ENCODE data around the gene DES. TPM values are rescaled to one million over a fixed set of nuclear protein-coding genes. Genes with fewer than 3 reads are reported as not detected.
A peak's percentile ranks its signal among the peaks of the same experiment; 100 is the strongest.

The DES gene
- total RNA-seq, 6 donors from 2014 or later: 39.7 to 299 (median 70.8) TPM

DNA sequence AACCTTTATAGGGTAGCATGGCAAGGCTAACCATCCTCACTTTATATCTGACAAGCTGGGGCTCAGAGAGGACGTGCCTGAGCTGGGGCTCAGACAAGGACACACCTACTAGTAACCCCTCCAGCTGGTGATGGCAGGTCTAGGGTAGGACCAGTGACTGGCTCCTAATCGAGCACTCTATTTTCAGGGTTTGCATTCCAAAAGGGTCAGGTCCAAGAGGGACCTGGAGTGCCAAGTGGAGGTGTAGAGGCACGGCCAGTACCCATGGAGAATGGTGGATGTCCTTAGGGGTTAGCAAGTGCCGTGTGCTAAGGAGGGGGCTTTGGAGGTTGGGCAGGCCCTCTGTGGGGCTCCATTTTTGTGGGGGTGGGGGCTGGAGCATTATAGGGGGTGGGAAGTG lies 1.2 kb upstream of the DES start:
- no peak for DNase-seq
- peaks cover 0 to 17% (median 8%) of the 10 kb centered on the region in 4 donors for H3K27me3 ChIP-seq
- peak in 1 of 2 donors; percentile 31 for ATAC-seq (ENCODE audit: low FRiP score in 2 of 2)
- no peak for TF ChIP-seq EP300 (IDR thresholded peaks at IDR 0.05)
- TF ChIP-seq POLR2A (IDR thresholded peaks at IDR 0.05): no peak
- TF ChIP-seq, protein P1, sequence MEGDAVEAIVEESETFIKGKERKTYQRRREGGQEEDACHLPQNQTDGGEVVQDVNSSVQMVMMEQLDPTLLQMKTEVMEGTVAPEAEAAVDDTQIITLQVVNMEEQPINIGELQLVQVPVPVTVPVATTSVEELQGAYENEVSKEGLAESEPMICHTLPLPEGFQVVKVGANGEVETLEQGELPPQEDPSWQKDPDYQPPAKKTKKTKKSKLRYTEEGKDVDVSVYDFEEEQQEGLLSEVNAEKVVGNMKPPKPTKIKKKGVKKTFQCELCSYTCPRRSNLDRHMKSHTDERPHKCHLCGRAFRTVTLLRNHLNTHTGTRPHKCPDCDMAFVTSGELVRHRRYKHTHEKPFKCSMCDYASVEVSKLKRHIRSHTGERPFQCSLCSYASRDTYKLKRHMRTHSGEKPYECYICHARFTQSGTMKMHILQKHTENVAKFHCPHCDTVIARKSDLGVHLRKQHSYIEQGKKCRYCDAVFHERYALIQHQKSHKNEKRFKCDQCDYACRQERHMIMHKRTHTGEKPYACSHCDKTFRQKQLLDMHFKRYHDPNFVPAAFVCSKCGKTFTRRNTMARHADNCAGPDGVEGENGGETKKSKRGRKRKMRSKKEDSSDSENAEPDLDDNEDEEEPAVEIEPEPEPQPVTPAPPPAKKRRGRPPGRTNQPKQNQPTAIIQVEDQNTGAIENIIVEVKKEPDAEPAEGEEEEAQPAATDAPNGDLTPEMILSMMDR (IDR thresholded peaks at IDR 0.05): no peak
- TF ChIP-seq POLR2AphosphoS5 (IDR thresholded peaks at IDR 0.05): no peak
- H3K9me3 ChIP-seq: peaks cover 0 to 7% (median 0%) of the 10 kb centered on the region in 4 donors
- H3K27ac ChIP-seq: peak overlapping the region in 1 of 4 donors; percentile 30
- H3K4me3 ChIP-seq: no peak overlapping the region
- no peaks in the 10 kb centered on the region for H3K36me3 ChIP-seq
- peaks cover 6 to 20% (median 11%) of the 10 kb centered on the region in 4 donors for H3K4me1 ChIP-seq
- 73 to 86% methylated on average over 4 of the region's 4 CpGs for WGBS, 2 donors

GRCh38 chr2:219417374-219417773 lies 803 bp upstream of the DES start:
- H3K27ac ChIP-seq: peak overlapping the region in 1 of 4 donors; percentile 30
- TF ChIP-seq POLR2AphosphoS5 (IDR thresholded peaks at IDR 0.05) (no peak), EP300 (IDR thresholded peaks at IDR 0.05) (no peak), POLR2A (IDR thresholded peaks at IDR 0.05) (no peak)
- TF ChIP-seq, protein P1 (IDR thresholded peaks at IDR 0.05): no peak
- no peaks in the 10 kb centered on the region for H3K36me3 ChIP-seq
- no peak for DNase-seq
- peaks cover 0 to 5% (median 0%) of the 10 kb centered on the region in 4 donors for H3K9me3 ChIP-seq
- 53 to 72% methylated on average over 9 of the region's 9 CpGs for WGBS, 2 donors
- H3K4me1 ChIP-seq: peaks cover 6 to 20% (median 11%) of the 10 kb centered on the region in 4 donors
- no peak overlapping the region for H3K4me3 ChIP-seq
- H3K27me3 ChIP-seq: peaks cover 0 to 17% (median 8%) of the 10 kb centered on the region in 4 donors
- ATAC-seq (ENCODE audit: low FRiP score in 2 of 2): no peak

DNA sequence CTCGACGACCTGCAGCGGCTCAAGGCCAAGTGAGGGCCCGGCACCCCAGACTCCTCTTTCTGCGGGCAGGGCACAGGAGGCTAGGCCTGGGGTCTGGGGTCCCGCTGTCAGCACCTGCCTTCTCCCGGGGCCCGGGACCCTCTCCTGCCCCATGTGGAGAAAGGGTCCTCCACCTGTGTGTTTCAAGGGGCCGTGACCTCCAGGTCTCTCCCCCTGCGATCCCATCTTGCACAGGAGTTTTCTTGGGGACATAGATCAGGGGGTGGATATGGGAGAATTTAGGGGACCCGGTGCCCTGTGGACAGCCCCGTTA lies 791 bp downstream of the DES start:
- Histone ChIP-seq H3K9me3 (no peaks in the 10 kb centered on the region), H3K27me3 (peaks cover 0 to 17% (median 8%) of the 10 kb centered on the region in 4 donors), H3K4me3 (peak overlapping the region in 3 of 4 donors; percentile 14 to 29 (median 25)), H3K36me3 (no peaks in the 10 kb centered on the region), H3K27ac (no peak overlapping the region), H3K4me1 (peaks cover 6 to 20% (median 11%) of the 10 kb centered on the region in 4 donors)
- TF ChIP-seq, protein P1 (IDR thresholded peaks at IDR 0.05): no peak
- no peak for TF ChIP-seq POLR2A (IDR thresholded peaks at IDR 0.05)
- no peak for TF ChIP-seq POLR2AphosphoS5 (IDR thresholded peaks at IDR 0.05)
- no peak for TF ChIP-seq EP300 (IDR thresholded peaks at IDR 0.05)
- WGBS, 2 donors: 47 to 81% methylated on average over 3 to 10 of the region's 12 CpGs
- no peak for DNase-seq
- no peak for ATAC-seq (ENCODE audit: low FRiP score in 2 of 2)

GRCh38 chr2:219419331-219420197 lies 1.4 kb downstream of the DES start:
- peak; percentile 25 to 32 for ATAC-seq (ENCODE audit: low FRiP score in 2 of 2)
- Histone ChIP-seq H3K4me3 (peak overlapping the region in 2 of 4 donors; percentile 25 to 29), H3K36me3 (no peaks in the 10 kb centered on the region), H3K27me3 (peaks cover 0 to 17% (median 8%) of the 10 kb centered on the region in 4 donors), H3K4me1 (peaks cover 6 to 20% (median 11%) of the 10 kb centered on the region in 4 donors), H3K27ac (no peak overlapping the region), H3K9me3 (no peaks in the 10 kb centered on the region)
- TF ChIP-seq EP300 (IDR thresholded peaks at IDR 0.05) (no peak), POLR2AphosphoS5 (IDR thresholded peaks at IDR 0.05) (no peak), POLR2A (IDR thresholded peaks at IDR 0.05) (no peak)
- TF ChIP-seq, protein P1 (IDR thresholded peaks at IDR 0.05): no peak
- 76 to 80% methylated on average over 7 to 8 of the region's 9 CpGs for WGBS, 2 donors
- DNase-seq: no peak
